ENCODE results near the gene ZDHHC22. TPM values are rescaled to one million over a fixed set of nuclear protein-coding genes. Genes with fewer than 3 reads are reported as not detected.

ZDHHC22 gene
- total RNA-seq, 1 experiment from 2014 or later = 13.4 TPM

DNA sequence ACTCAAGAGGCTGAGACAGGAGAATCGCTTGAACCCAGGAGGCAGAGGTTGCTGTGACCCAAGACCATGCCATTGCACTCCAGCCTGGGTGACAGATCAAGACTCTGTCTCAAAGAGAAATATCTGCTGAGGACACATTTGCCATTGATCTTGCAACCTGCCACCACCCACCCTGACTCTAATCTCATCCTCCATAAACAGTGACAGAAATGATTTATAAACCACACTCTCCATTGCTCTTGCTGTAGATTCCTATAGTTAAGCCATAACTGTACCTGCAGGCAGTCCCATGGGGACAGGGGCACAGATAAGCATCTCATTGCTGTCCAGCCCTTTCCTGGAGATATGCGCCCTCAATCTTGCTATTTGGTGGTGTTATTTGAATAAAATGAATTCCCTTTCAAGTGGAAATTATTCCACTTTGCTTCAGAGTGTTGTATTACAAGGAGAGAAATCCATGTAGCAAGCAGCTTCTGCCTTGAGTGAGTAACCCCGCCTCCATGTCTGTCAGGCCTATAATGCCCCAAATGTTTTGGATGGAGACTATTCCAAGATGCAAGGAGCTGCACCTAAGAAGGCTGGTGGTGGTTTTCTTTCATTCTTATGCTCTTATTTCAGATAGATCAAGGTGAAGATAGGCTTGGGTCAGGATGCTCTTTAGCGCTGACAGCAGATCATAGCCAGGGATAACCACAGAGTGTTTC is 3.0 kb upstream of the ZDHHC22 start:
- no peaks in the 10 kb centered on the region for H3K9me3 ChIP-seq (replicated peaks)
- H3K27me3 ChIP-seq = no peaks in the 10 kb centered on the region
- no peak for DNase-seq
- no peaks in the 10 kb centered on the region for H3K36me3 ChIP-seq
- H3K27ac ChIP-seq = no peak overlapping the region
- H3K4me1 ChIP-seq = peaks cover 6% of the 10 kb centered on the region
- H3K4me3 ChIP-seq = no peak overlapping the region

DNA sequence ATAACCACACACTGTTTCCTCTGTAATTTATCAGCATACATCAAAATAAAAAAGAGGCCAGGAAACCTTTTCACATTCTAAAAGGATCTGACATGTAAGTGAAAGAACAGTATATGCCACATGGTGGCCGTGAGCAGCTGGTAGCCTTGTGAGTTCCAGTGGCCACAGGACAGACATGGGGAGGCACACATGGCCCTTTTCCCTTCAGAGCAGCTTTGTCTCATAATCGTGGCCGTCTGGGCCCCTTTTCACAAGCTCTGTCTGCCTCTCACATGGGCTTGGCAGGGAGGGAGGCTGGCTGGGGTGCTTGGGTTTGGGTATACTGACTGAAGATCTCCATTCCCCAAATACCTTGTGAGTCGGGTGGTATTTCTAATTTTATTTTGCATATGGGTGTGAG is 1.5 kb upstream of the ZDHHC22 start:
- DNase-seq = peak in 1 of 2 experiments; percentile 38
- H3K9me3 ChIP-seq (replicated peaks) = no peaks in the 10 kb centered on the region
- no peak overlapping the region for H3K27ac ChIP-seq
- H3K4me3 ChIP-seq = no peak overlapping the region
- no peaks in the 10 kb centered on the region for H3K4me1 ChIP-seq
- no peaks in the 10 kb centered on the region for H3K27me3 ChIP-seq
- H3K36me3 ChIP-seq = no peaks in the 10 kb centered on the region

DNA sequence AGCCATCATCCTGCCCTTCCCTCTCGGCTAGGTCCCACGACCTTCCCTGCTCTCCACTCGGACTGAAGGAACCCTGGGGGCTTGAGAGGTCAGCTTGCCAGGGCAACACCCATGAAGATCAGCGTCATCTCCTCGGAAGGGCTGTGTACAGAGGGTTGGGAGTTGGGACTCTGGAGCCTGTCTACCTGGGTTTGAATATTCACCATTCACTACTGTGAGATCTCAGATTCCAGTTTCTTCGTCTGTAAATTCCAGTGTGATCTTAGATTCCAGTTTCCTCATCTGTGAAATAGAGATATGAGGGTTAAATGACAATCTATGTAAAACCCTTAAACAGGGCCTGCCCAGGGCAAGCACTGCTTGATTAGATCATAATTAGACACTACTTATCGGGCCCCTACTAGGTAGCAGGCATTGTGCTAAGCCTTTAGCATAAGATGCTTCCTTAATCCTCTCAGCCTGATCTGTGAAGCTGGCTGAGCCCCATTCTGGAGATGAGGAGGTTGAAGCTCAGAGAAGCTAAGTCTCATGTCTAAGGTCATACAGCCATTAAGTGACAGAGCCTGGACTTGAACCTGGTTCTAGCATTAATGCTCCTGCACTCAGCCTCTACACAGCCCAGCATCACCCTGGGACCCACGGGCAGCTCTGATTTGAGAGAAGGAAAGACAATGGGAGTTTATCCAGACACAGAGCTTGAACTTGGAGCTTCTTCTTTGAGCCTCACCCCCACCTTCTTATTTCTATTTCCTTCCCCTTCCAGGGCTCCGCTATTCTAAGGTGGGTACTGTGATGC is 612 bp upstream of the ZDHHC22 start:
- Histone ChIP-seq H3K4me1 (no peaks in the 10 kb centered on the region), H3K27ac (peak overlapping the region; percentile 45), H3K9me3 (replicated peaks) (no peaks in the 10 kb centered on the region), H3K27me3 (no peaks in the 10 kb centered on the region), H3K36me3 (no peaks in the 10 kb centered on the region), H3K4me3 (peak overlapping the region; percentile 64)
- no peak for DNase-seq

DNA sequence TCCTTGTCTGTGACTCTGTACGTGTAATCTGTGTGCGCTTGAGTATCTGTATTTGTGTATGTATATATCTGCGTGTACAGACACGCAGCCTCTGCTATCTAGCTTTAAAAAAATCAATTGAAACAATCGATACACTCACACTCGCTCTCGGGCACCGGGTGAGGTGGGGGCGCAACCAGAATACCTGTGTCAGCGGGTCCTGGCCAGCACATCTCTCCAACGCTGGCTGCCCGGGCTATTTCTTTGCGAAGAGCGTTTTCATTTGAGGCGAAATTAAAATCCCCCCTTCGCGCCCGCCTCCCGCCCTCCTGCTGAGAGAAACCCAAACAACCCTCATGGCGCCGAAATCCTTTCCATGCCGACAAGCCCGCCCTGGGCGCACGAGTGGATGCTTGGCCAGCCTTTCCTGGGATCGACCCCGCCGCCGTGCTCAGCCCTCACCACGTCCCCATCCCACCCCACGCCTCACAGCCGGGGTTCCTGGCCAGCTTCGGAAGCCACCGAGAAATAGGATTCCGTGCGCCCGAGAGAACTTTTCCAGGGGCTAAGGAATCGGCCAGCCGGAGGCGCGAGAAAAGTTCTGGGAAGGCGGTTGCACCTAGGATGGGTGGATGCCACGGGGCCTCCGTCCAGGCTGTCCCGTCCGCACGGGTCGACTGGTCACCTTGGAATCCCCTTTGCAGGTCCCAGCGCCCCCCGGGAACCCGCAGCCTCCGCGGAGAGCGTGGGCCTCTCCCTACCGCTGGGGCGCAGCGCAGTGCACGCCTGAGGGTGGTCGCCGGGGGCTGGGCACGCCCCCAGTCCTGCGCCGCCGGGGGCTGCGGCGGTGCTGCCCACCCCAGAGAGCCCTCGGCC is 1.0 kb downstream of the ZDHHC22 start:
- DNase-seq = peak; percentile 47 to 58
- no peaks in the 10 kb centered on the region for H3K9me3 ChIP-seq (replicated peaks)
- peak overlapping the region; percentile 45 for H3K27ac ChIP-seq
- H3K4me1 ChIP-seq = no peaks in the 10 kb centered on the region
- no peaks in the 10 kb centered on the region for H3K27me3 ChIP-seq
- peak overlapping the region; percentile 64 for H3K4me3 ChIP-seq
- H3K36me3 ChIP-seq = no peaks in the 10 kb centered on the region

DNA sequence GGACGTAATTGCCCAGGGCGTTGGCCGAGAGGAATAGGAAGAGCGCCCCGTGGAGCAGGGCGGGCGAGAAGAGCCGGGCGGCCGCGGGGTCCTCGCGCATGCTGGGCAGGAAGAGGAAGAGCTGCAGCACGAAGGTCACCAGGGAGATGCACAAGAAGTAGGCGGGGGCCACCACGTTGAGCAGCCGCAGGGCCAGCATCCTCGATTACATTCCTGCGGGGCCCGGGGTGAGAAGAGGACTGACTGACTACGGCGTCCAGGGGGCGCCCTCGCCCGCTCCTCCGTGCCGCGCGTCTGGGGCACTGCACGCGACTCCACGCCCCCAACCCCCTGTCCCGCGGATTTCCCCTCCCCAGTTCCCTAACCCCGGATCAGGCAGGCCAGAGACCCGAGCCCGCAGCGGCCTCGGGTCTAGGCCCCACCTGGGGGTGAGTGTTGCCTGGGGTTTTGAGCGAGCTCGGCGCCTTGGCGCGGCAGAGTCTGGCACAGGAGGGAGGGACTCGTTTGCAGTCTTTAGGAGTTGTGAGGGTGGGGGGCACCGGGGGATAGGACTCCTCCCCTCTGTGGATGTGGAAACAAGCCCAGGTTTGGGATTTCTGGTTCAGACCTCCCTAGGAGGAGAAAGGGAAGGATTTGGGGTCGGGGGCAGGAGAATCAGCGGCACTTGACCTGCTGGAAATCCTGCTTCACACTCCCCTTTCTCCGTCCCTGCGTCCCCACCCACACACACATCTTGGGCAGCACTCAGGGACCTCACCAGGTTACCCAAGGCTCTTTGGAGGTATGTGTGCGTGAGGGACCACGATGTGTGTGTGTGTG is 1.8 kb downstream of the ZDHHC22 start:
- Histone ChIP-seq H3K4me3 (peak overlapping the region; percentile 64), H3K4me1 (no peaks in the 10 kb centered on the region), H3K9me3 (replicated peaks) (no peaks in the 10 kb centered on the region), H3K27ac (no peak overlapping the region), H3K27me3 (no peaks in the 10 kb centered on the region), H3K36me3 (no peaks in the 10 kb centered on the region)
- DNase-seq = peak; percentile 64 to 72

DNA sequence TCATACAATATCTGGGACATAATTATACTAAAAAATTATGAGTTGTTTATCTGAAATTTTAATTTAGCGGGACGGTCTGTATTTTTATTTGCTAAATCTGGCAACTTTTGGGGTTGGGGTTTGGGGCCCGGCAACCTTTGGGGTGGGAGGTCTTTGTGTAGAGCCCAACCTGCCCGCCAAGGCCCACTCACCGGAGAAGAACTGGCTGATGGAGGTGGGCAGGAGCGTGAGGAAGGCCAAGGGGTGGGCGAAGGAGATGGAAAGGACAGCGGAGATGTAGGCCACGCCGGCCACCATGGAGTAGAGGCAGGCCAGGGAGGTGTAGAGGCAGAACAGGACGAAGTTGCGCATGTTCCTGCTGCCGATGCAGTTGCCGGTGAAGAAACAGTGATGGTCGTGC is 2.6 kb downstream of the ZDHHC22 start:
- no peak overlapping the region for H3K4me3 ChIP-seq
- no peaks in the 10 kb centered on the region for H3K9me3 ChIP-seq (replicated peaks)

DNA sequence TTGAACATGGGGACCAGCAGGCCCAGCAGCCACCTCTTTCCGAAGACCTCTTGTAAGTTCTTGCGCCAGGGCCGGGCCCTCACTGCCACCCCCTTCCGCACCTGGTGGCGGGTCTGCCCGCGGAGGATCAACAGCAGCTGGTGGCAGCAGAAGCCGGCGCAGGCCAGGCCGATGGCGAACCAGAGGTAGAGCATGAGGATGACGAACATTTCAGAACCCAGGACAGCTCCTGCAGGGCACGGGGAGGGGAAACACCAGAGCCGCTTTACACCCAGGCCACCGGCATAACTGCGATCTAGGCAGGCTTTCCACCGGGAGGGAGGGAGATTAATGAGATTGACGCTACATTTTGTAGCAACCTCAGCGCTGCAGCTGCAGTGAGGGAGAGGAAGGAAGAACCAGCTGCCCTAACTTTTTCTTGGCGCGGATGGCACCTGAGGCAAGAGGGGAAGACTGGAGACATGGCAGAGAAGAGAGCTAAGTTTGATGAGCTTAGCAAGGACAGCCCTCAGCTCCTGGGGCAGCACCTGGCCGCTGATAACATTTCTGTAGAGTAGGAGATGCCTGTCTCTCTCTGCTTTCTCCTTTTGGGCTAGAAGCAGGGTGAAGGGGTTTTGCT is 7.8 kb downstream of the ZDHHC22 start:
- H3K4me3 ChIP-seq = no peak overlapping the region
- DNase-seq = peak; percentile 46 to 64
- H3K9me3 ChIP-seq (replicated peaks) = no peaks in the 10 kb centered on the region
- no peak overlapping the region for H3K27ac ChIP-seq
- no peaks in the 10 kb centered on the region for H3K4me1 ChIP-seq
- no peaks in the 10 kb centered on the region for H3K36me3 ChIP-seq
- no peaks in the 10 kb centered on the region for H3K27me3 ChIP-seq

More for the DNA sequence above, 2.6 kb downstream of the ZDHHC22 start:
- no peak for DNase-seq
- Histone ChIP-seq H3K27me3 (no peaks in the 10 kb centered on the region), H3K27ac (no peak overlapping the region), H3K4me1 (no peaks in the 10 kb centered on the region), H3K36me3 (no peaks in the 10 kb centered on the region)

DNA sequence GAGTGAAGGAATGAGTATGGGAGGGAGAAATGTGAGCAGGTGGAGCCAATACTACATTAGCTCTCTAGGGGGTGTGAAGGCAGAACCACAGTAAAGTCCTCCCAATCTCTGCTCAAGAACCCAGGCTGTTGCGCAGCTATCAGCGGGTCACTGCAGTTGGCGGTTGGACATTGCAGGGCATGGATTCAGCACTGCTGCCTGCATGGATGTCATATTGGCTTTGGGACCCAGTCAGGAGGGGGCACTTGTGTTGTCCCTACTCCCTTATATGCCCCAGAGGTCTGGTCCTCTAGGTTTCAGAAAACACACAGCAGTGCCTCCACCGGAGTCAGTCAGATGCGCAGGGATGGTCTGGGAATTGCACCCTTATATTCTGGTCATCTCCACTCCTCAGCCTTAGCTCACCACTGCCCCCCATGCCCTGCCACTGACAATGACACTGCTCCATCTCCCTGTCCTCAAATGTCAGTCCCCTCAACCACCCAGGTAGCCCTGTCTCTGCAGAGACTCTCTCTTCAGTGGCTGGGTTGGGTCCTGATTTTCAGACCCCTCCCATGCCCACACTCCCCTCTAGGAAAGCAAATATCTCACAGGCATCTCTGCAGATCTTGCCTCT is 9.6 kb downstream of the ZDHHC22 start:
- Histone ChIP-seq H3K9me3 (replicated peaks) (no peaks in the 10 kb centered on the region), H3K27me3 (no peaks in the 10 kb centered on the region), H3K4me1 (no peaks in the 10 kb centered on the region), H3K36me3 (no peaks in the 10 kb centered on the region), H3K4me3 (no peak overlapping the region), H3K27ac (no peak overlapping the region)
- DNase-seq = no peak

DNA sequence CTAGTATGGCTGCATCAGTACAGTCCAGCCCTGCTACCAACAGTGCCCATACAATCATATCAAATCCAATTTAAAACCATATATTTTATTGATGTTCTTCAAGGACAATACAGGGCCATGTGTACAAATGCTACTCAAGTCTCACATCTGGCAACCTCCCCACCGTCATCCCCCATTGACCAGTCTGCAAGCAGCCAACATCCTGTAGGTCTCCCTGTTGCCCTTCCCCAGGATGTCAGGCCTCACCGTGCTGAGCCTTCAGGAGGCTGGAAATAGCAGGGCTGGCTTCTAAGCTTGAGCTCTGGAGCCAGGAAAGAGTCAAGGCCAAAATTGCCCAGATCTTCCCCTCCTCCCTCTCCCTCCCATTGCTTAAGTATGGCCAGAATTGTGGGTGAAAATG is 10.4 kb downstream of the ZDHHC22 start:
- no peaks in the 10 kb centered on the region for H3K9me3 ChIP-seq (replicated peaks)
- H3K27me3 ChIP-seq = no peaks in the 10 kb centered on the region
- no peak for DNase-seq
- H3K4me1 ChIP-seq = no peaks in the 10 kb centered on the region
- no peak overlapping the region for H3K27ac ChIP-seq
- H3K36me3 ChIP-seq = no peaks in the 10 kb centered on the region
- H3K4me3 ChIP-seq = no peak overlapping the region

DNA sequence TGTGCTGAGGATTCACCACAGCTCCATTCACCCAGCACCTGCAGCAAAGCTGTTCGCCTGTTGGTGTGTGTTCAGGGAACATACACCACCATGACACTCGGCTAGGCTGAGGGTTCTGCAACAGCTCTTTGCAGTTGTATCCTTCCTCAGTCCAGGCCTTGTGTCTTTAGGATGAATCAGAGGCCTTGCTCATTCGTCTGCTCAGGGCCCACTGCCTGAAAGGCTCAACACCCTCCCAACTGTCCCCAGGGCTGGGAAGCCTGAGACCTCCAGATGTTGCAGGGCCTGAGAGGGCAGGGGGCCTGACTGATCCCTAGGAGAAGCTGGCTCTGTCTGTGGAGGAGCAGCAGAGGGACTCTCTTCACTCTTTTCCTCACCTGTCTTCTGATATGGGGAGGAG is 11.2 kb downstream of the ZDHHC22 start:
- Histone ChIP-seq H3K9me3 (replicated peaks) (no peaks in the 10 kb centered on the region), H3K36me3 (no peaks in the 10 kb centered on the region), H3K4me1 (no peaks in the 10 kb centered on the region), H3K4me3 (no peak overlapping the region), H3K27me3 (no peaks in the 10 kb centered on the region), H3K27ac (no peak overlapping the region)
- no peak for DNase-seq

DNA sequence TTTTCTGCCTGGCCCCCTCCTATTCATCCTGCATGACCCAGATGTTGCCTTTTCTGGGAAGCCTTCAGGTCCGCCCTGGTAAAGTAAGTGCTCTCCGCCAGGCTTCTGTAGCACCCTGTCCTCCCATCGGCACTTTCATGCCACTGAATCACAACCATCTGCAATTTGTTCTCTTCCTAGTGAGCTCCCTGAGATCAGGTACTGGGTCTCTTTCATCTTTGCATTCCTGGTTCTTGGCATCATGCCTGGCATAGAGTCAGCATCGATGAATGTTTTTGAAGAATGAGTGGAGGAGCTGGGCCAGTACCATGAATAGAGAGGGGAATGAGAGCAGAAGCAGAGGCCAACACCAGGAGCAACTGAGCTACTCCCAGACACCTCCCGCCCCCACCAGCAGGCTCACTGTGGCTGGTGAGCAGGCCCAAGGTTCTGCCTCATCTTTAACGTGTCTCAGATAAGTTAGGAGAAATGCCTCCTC is 13.1 kb downstream of the ZDHHC22 start:
- H3K27ac ChIP-seq = no peak overlapping the region

DNA sequence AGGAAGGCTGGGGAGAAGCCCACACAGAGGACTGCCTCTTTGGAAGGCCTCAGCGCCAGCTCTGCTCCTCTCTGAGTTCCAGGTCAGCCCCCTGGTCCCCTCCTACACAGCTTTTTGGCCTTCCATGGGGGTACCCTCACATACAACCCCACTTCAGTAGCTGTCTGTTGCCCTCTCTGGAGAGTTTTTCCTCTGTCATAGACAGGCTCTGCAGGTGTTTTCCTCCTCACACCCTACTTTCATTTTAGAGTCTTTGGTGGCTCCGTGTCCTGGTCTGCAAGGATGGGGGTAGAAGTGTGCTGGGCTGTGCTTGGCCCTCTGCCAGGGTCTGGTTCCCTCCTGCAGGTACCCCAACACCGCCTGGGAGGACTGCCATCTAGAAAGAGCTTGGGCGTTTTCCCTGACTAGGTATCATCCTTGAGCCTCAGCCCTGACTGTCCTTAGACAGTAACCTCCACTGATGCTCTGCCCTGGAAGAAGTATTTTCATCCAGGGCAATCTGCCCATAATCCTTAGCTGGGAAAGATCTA is 15.1 kb downstream of the ZDHHC22 start:
- H3K4me1 ChIP-seq = no peaks in the 10 kb centered on the region
- no peak overlapping the region for H3K27ac ChIP-seq
- H3K36me3 ChIP-seq = no peaks in the 10 kb centered on the region
- no peak overlapping the region for H3K4me3 ChIP-seq
- no peak for DNase-seq
- H3K9me3 ChIP-seq (replicated peaks) = no peaks in the 10 kb centered on the region
- no peaks in the 10 kb centered on the region for H3K27me3 ChIP-seq

More for the DNA sequence above, 13.1 kb downstream of the ZDHHC22 start:
- DNase-seq = no peak
- Histone ChIP-seq H3K9me3 (replicated peaks) (no peaks in the 10 kb centered on the region), H3K36me3 (no peaks in the 10 kb centered on the region), H3K27me3 (no peaks in the 10 kb centered on the region), H3K4me1 (no peaks in the 10 kb centered on the region), H3K4me3 (no peak overlapping the region)

DNA sequence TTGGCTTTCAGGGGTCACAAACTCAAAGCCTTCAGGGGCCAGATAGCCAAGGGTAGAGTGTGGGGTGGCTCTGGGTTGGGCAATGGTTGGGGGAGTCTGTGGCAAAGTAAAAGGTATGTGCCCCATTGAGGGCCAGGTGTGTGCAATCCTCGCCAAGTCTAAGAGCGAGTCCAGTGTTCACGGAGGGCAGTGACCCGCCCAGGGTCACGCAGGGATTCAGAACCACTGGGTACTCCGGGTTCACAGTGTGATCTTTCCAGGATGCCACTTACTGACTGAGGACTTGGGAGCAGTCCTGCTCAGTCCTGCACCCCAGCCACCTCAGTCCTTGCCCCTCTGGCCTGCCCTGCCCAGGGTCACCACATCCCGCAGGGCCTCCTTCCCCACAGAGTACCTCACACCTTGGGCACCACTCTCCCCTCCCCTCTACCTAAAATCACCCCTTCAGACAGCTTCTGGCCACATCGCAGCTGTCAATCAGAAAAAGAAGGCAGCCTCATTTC is 15.7 kb downstream of the ZDHHC22 start:
- H3K4me1 ChIP-seq = no peaks in the 10 kb centered on the region
- H3K36me3 ChIP-seq = no peaks in the 10 kb centered on the region
- H3K27me3 ChIP-seq = no peaks in the 10 kb centered on the region
- no peak overlapping the region for H3K4me3 ChIP-seq
- H3K9me3 ChIP-seq (replicated peaks) = no peaks in the 10 kb centered on the region
- no peak overlapping the region for H3K27ac ChIP-seq
- DNase-seq = no peak
